ENCODE measurements around the gene APBB1.
"Not testable (repeated sequence)": the region's sequence is repeated elsewhere in the genome, so short reads cannot be mapped to it uniquely, and the experiment has no call there.

The APBB1 gene

DNA sequence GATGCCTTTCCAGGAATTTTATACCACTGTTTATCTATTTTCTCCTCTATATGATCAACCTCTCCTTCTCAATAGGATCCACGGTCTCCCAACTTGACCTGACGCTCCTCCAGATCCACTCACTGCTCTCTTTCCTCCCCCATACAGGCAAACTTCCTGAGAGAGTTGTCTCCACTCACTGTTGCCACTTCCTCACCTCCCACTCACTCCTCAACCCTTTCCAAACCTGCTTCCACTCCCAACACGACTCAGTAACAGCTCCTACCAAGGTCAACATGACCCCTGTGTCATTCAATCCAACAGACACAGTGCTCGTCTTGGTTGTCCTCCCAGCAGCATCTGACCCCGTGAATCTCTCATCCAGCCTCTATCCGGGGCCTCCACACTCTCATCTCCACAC lies 3.1 kb downstream of the APBB1 start:
- DNase-seq: no peak

- no peak for DNase-seq
These were observed 4.0 kb downstream of the APBB1 start for GRCh38 chr11:6414874-6415328.

DNA sequence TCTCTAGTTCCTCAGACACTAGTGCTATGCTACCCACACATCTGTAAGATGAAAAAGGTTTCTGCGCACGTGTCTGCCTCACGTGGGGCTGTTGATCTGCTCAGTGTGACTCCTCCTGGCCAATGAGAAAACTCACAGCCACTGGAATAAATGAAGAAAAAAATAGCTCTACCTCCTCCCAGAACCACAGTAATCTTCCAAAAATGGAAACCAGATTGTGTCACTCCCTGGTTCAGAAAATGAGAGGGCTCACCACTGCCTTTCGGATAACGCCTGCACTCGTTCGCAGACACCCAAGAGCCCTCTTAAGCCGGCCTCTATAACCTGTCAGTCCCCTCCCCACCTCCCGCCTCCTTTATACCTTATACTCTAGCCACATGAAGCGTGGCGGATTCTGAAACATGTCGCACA lies 5.1 kb downstream of the APBB1 start:
- peak; percentile 63 for DNase-seq

- no peak for DNase-seq
These were observed 7.3 kb downstream of the APBB1 start for GRCh38 chr11:6411594-6412031.

DNA sequence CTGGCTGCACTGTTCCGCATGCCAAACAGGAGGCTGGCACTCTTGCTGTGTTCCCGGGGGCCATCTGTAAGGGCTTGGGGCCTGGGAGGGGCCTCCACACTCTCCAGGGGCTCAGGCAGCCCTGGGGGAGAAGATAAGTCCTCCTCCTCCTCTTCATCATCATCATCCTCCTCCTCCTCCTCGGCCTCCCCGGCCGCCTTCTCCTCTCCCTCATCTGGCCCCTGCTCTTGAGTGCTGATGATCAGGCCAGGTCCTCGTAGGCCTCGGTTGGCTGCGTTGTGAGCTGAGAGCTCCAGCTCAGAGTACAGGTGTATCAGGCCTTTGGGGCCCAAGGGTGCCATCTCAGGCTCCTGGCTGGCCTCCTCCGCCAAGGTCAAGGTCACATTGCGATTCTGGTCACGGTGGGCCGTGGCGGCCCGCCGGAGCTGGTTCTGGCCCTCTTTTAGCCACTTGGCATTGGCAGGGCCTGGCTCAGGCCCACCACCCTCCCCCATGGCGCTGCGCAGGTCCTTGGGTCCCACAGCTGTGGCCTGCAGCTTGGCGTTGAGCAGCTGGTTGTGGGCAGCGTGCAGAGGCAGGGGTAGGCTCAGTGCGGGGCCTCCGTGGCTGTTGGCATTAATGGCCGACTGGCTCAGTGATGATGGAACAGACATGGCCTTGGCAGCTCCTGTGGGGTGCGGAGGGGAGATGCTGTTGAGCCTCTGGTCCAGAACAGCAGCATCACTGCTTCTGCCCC lies 8.0 kb downstream of the APBB1 start:
- no peak for DNase-seq

GRCh38 chr11:6406370-6406769 lies 12.5 kb downstream of the APBB1 start:
- no peak for DNase-seq

- DNase-seq: no peak
These were observed 13.0 kb downstream of the APBB1 start for GRCh38 chr11:6405846-6406245.

GRCh38 chr11:6405052-6405667 lies 13.7 kb downstream of the APBB1 start:
- DNase-seq: no peak

DNA sequence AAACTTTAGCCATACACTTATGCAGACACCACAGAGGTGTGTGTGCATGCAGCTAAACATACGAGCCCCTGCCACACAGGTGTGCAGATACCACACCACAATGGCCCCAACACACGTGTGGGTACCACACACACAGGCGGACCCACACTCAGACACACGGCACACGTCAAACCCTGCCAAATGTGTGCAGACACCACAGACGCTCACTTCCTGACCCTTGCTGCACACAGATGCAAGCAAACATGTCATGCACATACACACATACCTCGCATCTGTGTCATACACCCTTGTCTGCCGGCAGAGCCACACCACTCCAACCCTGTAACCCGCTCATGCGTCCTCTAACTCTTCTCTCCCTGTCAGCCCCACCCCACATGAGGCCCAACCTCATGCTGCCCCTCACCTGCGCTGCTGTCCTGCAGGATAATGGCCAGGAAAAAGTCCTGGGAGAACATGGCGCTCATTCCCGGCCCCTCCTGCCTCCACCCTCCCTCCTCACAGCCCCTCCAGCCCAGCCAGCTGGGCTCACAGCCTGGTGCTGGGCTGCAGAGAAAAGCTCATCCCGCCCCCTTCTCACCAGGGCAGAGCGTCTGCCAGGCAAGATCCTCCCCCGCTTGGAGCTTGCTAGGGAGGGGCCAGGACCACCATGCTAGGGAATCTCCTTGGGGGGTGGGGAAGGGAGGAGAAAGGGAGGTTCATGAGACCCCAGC lies 14.4 kb downstream of the APBB1 start:
- DNase-seq: peak; percentile 32

- DNase-seq: no peak
These were observed 15.4 kb downstream of the APBB1 start for GRCh38 chr11:6403539-6403938.

DNA sequence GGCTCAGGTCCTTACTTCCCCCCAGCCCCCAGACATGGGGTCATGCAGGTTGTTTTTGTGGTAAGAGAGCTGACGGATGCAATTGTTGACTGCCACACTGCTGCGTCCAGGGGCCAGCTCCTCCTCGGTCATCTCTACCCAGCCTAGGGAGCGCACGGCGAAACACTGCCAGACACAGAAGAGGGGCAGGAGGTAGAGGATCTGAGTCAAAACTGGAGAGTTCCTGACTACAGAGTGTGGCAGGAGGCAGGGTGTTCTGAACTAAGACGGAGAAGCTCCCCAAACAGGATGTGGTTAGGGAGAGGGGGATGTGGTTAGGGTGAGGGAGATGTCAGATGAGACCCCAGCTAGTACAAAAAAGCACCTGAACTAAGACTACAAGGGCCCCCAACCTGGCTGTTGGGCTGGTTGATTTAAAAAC lies 16.3 kb downstream of the APBB1 start:
- DNase-seq: peak; percentile 54

- no peak for DNase-seq
These were observed 16.8 kb downstream of the APBB1 start for GRCh38 chr11:6402061-6402470.

DNA sequence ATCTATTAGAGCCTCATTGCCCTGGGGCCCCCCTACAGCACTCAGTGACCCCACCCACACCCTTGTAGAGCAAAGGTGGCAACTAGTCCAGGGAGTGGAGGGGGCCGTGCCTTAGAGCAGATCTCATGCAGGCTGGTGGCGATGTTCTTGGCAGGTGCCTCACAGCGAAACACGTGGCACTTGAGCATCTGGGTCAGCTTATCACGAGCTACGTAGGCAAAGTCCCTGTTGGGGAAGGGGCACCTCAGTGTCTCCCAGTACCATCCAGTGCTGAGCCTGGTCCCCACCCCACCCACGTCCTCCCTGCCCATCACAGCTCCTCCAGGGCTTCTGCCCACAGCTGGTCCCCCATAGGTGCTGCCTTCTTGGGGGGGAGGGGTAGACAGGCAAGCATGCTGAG lies 17.4 kb downstream of the APBB1 start:
- DNase-seq: no peak

DNA sequence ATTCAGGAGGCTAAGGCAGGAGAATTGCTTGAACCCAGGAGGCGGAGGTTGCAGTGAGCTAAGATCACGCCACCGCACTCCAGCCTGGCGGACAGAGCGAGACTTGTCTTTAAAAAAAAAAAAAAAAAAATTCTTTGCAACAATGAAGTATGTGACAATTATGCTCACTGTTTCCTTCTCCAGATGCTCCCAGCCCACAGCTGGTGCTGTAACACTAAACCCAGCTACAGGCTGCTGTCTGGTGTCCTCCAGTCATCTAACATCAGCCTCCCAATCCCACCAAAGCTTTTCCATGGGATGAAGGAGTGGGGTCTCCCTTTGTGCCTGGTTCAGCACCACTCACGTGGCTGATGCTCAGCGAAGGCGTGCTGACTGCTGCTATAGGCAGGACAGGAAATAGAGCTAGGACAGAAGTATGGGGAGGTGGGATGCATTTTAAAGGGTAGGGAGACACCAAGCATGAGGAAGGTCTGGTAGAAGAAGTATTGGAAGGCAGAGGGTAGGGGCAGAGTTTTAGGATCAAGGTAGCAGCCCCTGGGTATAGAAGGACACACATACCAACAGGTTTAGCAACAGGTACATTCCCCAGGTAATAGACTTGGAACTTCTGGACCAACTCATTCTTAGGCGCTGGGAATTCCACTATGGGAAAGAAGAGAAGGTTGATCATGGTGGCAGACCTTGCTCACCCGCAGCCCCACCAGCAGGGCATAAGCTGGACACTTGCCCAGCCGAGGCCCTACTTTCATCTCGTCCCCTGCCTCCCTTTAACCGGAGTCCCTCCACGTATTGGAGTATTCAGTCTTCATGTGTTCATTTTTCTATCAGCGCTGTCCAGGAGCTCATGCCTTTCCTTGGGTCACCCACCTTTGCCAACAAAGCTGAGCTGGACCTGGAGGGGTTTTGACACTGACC lies 18.2 kb downstream of the APBB1 start:
- no peak for DNase-seq

GRCh38 chr11:6397636-6398035 lies 21.3 kb downstream of the APBB1 start:
- no peak for DNase-seq

DNA sequence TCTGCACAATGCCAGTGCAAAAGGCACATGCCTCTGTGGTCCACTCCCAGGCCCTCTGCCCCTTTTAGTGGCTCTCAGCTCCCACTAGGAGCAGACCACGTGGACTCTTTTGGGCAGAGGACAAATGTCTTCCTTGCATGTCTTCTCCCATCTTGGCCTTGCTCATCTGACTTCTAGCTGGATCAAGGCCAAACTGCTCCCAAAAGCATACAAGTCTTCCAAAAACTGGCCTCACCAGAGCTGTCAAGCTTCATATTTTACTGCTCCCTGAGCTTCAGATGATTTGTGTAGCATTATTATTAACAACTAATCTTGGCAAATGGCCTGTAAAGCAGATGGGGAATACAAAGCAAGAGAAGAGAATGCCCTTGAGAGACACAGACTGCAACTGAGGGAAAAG lies 21.7 kb downstream of the APBB1 start:
- no peak for DNase-seq

- no peak for DNase-seq
These were observed 23.3 kb downstream of the APBB1 start for GRCh38 chr11:6395470-6396060.

DNA sequence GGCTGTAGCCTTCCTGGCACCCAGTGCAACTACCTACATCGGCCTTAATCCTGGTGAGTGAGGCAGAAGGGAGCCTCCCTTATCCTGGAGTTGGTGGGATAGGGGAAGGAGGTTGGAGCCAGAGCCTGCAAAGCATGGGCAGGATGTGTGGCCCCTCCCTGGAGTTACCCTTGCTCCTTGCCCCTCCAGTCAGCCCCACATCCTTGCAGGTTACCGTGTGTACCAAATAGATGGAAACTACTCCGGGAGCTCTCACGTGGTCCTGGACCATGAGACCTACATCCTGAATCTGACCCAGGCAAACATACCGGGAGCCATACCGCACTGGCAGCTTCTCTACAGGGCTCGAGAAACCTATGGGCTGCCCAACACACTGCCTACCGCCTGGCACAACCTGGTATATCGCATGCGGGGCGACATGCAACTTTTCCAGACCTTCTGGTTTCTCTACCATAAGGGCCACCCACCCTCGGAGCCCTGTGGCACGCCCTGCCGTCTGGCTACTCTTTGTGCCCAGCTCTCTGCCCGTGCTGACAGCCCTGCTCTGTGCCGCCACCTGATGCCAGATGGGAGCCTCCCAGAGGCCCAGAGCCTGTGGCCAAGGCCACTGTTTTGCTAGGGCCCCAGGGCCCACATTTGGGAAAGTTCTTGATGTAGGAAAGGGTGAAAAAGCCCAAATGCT lies 24.8 kb downstream of the APBB1 start:
- no peak for DNase-seq

DNA sequence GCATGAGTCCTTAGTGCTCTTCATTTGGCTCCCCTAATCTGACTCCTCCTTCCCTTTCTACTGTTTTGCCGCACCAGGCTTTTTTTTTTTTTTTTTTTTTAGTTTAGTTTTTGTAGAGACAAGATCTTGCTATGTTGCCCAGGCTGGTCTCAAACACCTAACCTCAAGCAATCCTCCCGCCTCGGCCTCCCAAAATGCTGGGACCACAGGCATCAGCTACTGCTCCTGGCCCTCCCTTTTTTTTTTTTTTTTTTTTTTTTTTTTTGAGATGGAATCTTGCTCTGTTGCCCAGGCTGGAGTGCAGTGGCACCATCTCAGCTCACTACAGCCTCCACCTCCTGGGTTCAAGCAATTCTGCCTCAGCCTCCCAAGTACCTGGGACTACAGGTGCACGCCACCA lies 26.6 kb downstream of the APBB1 start:
- not testable (repeated sequence) for DNase-seq

- no peak for DNase-seq
These were observed 27.3 kb downstream of the APBB1 start for GRCh38 chr11:6391537-6392134.

DNA sequence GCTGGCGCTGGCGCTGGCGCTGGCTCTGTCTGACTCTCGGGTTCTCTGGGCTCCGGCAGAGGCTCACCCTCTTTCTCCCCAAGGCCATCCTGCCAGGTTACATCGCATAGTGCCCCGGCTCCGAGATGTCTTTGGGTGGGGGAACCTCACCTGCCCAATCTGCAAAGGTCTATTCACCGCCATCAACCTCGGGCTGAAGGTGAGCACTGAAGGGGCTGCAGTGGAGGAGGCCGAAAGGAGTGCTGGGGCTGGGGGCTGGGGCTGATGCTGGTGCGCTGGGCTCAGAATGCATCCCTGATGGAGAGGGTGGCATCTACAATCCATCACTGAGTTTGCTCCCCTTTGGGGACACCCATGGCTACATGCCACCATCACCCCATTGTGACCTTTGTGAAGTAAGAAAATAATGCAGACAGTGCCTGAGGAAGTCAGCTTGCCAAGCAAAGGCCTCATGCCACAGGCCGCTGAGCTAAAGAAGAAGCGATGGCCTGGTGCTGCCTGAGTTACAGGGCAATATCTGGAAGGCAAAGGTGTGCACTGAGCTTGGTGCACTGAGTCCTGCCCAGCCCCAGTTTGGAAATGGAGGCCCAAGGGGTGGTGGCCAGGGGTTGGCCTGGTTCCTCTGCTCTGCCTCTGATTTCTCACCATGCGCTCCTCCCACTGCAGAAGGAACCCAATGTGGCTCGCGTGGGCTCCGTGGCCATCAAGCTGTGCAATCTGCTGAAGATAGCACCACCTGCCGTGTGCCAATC lies 28.0 kb downstream of the APBB1 start:
- no peak for DNase-seq
